Cardiac muscle cell (in vitro differentiated cells and primary cell): Measurements from ENCODE around the gene IAH1. TPM values are rescaled to one million over a fixed set of nuclear protein-coding genes. Genes with fewer than 3 reads are reported as not detected.

Experiments
- DNase-seq, 2 donors: peaks; one replicate each; pipeline versions ENCODE4 v3.0.0 to v3.0.0-alpha.2; 2010 to 2017; ENCODE audit warnings: low read depth in 1 of 2, low spot score in 1 of 2
- H3K27ac ChIP-seq: fragments of 200-600 bp; sonication (generic); 2 replicates; pipeline ENCODE4 v1.5.1; 2016
- H3K27me3 ChIP-seq: fragments of 200-600 bp; sonication (generic); 2 replicates; pipeline ENCODE4 v1.6.0; 2016; ENCODE audit warnings: control low read depth
- H3K36me3 ChIP-seq: fragments of 200-600 bp; sonication (generic); 2 replicates; pipeline ENCODE4 v1.5.1; 2016; ENCODE audit warnings: control low read depth
- H3K4me1 ChIP-seq: fragments of 200-600 bp; sonication (generic); 2 replicates; pipeline ENCODE4 v1.8.1; 2017; ENCODE audit warnings: low read depth, mild to moderate bottlenecking, mixed run types
- H3K4me3 ChIP-seq: fragments of 200-600 bp; sonication (generic); 2 replicates; pipeline ENCODE4 v1.5.1; 2016; ENCODE audit warnings: mild to moderate bottlenecking
- H3K9me3 ChIP-seq: fragments of 200-600 bp; sonication (generic); 2 replicates; pipeline ENCODE4 v1.5.1; 2017; ENCODE audit warnings: low read depth, mild to moderate bottlenecking, control low read depth
- CTCF ChIP-seq: IDR thresholded peaks from 2 replicates; pipeline ENCODE4 v1.5.1; 2012; ENCODE audit warnings: low read depth, mild to moderate bottlenecking, low read length
- polyA plus RNA-seq: library from polyadenylated mRNA; unstranded; fragments of >200 nt; fragmentation: Nextera tagmentation; extraction: Ambion mirVana; gene quantifications from 2 replicates; pipeline ENCODE4 v1.2.1, GENCODE V29; 2016
- total RNA-seq: library from RNA; depleted of rRNA; stranded (reverse); fragments of >200 nt; gene quantifications from 2 replicates; pipeline ENCODE4 v1.2.3, GENCODE V29; 2016

The IAH1 gene
- total and polyA plus RNA-seq, 2 experiments from 2014 or later: 45.4 to 56.6 TPM

GRCh38 chr2:9460441-9461017, 13.8 kb upstream of the IAH1 start:
- H3K27ac ChIP-seq: no peak overlapping the region
- H3K27me3 ChIP-seq: no peaks in the 10 kb centered on the region
- no peak overlapping the region for H3K4me3 ChIP-seq
- H3K9me3 ChIP-seq: no peaks in the 10 kb centered on the region
- DNase-seq: no peak
- no peak for TF ChIP-seq CTCF
- H3K36me3 ChIP-seq: peaks cover 19% of the 10 kb centered on the region
- H3K4me1 ChIP-seq: no peaks in the 10 kb centered on the region

GRCh38 chr2:9461079-9461478, 13.3 kb upstream of the IAH1 start:
- TF ChIP-seq CTCF: no peak
- Histone ChIP-seq H3K4me1 (no peaks in the 10 kb centered on the region), H3K27me3 (no peaks in the 10 kb centered on the region), H3K27ac (no peak overlapping the region), H3K4me3 (no peak overlapping the region), H3K36me3 (peaks cover 15% of the 10 kb centered on the region), H3K9me3 (no peaks in the 10 kb centered on the region)
- no peak for DNase-seq

GRCh38 chr2:9462313-9462712, 12.0 kb upstream of the IAH1 start:
- no peak overlapping the region for H3K4me3 ChIP-seq
- H3K27ac ChIP-seq: no peak overlapping the region
- H3K36me3 ChIP-seq: peaks cover 5% of the 10 kb centered on the region
- no peaks in the 10 kb centered on the region for H3K27me3 ChIP-seq
- no peaks in the 10 kb centered on the region for H3K4me1 ChIP-seq
- no peak for TF ChIP-seq CTCF
- no peaks in the 10 kb centered on the region for H3K9me3 ChIP-seq
- DNase-seq: no peak

- TF ChIP-seq CTCF: no peak
- Histone ChIP-seq H3K36me3 (peaks cover 4% of the 10 kb centered on the region), H3K9me3 (no peaks in the 10 kb centered on the region), H3K27ac (peak overlapping the region; percentile 49), H3K4me3 (no peak overlapping the region), H3K27me3 (no peaks in the 10 kb centered on the region), H3K4me1 (no peaks in the 10 kb centered on the region)
- DNase-seq: no peak
Measured at GRCh38 chr2:9462886-9463697, 11.3 kb upstream of the IAH1 start.

- H3K36me3 ChIP-seq: peaks cover 4% of the 10 kb centered on the region
Measured at GRCh38 chr2:9463698-9464034, 10.7 kb upstream of the IAH1 start.

More at GRCh38 chr2:9463698-9464034, 10.7 kb upstream of the IAH1 start:
- Histone ChIP-seq H3K4me3 (no peak overlapping the region), H3K4me1 (no peaks in the 10 kb centered on the region), H3K9me3 (no peaks in the 10 kb centered on the region), H3K27ac (peak overlapping the region; percentile 49), H3K27me3 (no peaks in the 10 kb centered on the region)
- no peak for DNase-seq
- no peak for TF ChIP-seq CTCF
